ENCODE measurements around the gene TPH2. TPM values are rescaled to one million over a fixed set of nuclear protein-coding genes. Genes with fewer than 3 reads are reported as not detected.

Gene TPH2
- total RNA-seq, 1 experiment from 2014 or later, result not detected

GRCh38 chr12:71954861-71955260 lies 16.2 kb downstream of the TPH2 start:
- Histone ChIP-seq H3K36me3 (ENCODE audit: control insufficient read depth, insufficient read depth, low read length) (no peaks in the 10 kb centered on the region), H3K9me3 (ENCODE audit: control insufficient read depth, insufficient read depth, low read depth, low read length) (no peaks in the 10 kb centered on the region), H3K4me3 (ENCODE audit: low read depth in 2 of 2, low read length in 2 of 2) (no peak overlapping the region), H3K27me3 (ENCODE audit: control insufficient read depth, insufficient read depth, low read length) (no peaks in the 10 kb centered on the region), H3K27ac (ENCODE audit: low read length) (no peak overlapping the region), H3K4me1 (ENCODE audit: control insufficient read depth, insufficient read depth, low read length) (no peaks in the 10 kb centered on the region)
- in situ Hi-C loops (cut with HindIII; ENCODE audit: low pct_unique_long_range_greater_than_20kb, low sequenced_read_pairs), result no loop called here
- TF ChIP-seq SIN3A (IDR thresholded peaks at IDR 0.05; ENCODE audit: borderline replicate concordance, insufficient read depth, low read depth, low read length) (no peak), POLR2AphosphoS5 (IDR thresholded peaks at IDR 0.05; ENCODE audit: low read depth, low read length) (no peak), REST (IDR thresholded peaks at IDR 0.05; ENCODE audit: insufficient read depth in 1 of 2, low read depth in 2 of 2, low read length in 1 of 2) (no peak), CTCF (IDR thresholded peaks at IDR 0.05) (no peak), TCF7L2 (IDR thresholded peaks at IDR 0.05; ENCODE audit: low read depth, low read length) (no peak)
- ChIA-PET CTCF (no interaction called here), POLR2A (no interaction called here)
- BruUV-seq (replicated peaks), result no TSS peak
- intact Hi-C loops (cut with micrococcal nuclease; ENCODE audit: unreplicated experiment), result no loop called here
- ATAC-seq (no peak), DNase-seq (ENCODE audit: low read depth, low spot score) (no peak)

- CTCF ChIA-PET, result no interaction called here
- no peaks in the 10 kb centered on the region for H3K9me3 ChIP-seq (ENCODE audit: control insufficient read depth, insufficient read depth, low read depth, low read length)
- H3K4me3 ChIP-seq (ENCODE audit: low read depth in 2 of 2, low read length in 2 of 2), result no peak overlapping the region
- no peak for DNase-seq (ENCODE audit: low read depth, low spot score)
- H3K27ac ChIP-seq (ENCODE audit: low read length), result no peak overlapping the region
- intact Hi-C loops (cut with micrococcal nuclease; ENCODE audit: unreplicated experiment) (no loop called here), in situ Hi-C loops (cut with HindIII; ENCODE audit: low pct_unique_long_range_greater_than_20kb, low sequenced_read_pairs) (no loop called here)
- POLR2A ChIA-PET, result no interaction called here
- TF ChIP-seq TCF7L2 (IDR thresholded peaks at IDR 0.05; ENCODE audit: low read depth, low read length) (no peak), SIN3A (IDR thresholded peaks at IDR 0.05; ENCODE audit: borderline replicate concordance, insufficient read depth, low read depth, low read length) (no peak), REST (IDR thresholded peaks at IDR 0.05; ENCODE audit: insufficient read depth in 1 of 2, low read depth in 2 of 2, low read length in 1 of 2) (no peak), CTCF (IDR thresholded peaks at IDR 0.05) (no peak), POLR2AphosphoS5 (IDR thresholded peaks at IDR 0.05; ENCODE audit: low read depth, low read length) (no peak)
- no peak for ATAC-seq
- no TSS peak for BruUV-seq (replicated peaks)
- H3K4me1 ChIP-seq (ENCODE audit: control insufficient read depth, insufficient read depth, low read length), result no peaks in the 10 kb centered on the region
- H3K36me3 ChIP-seq (ENCODE audit: control insufficient read depth, insufficient read depth, low read length), result no peaks in the 10 kb centered on the region
- H3K27me3 ChIP-seq (ENCODE audit: control insufficient read depth, insufficient read depth, low read length), result no peaks in the 10 kb centered on the region; the same call in 1 of the 2 replicates
Measured at GRCh38 chr12:71955970-71956369, 17.3 kb downstream of the TPH2 start.
